SK-N-SH (cell line): Measurements from ENCODE around the gene RUNDC1. TPM values are rescaled to one million over a fixed set of nuclear protein-coding genes. Genes with fewer than 3 reads are reported as not detected.

Experiments
- CHD2 ChIP-seq: fragments of 150-350 bp; IDR thresholded peaks from 2 replicates; pipeline ENCODE4 v1.6.1; 2018; ENCODE audit warnings: low read length; ENCODE audit not compliant: partially characterized antibody
- ELF1 ChIP-seq: IDR thresholded peaks from 2 replicates; pipeline ENCODE4 v1.4.0; 2012
- EP300 ChIP-seq, 2 experiments: IDR thresholded peaks; 2 replicates each; pipeline versions ENCODE4 v1.4.0 to v1.6.1; 2012; ENCODE audit warnings: borderline replicate concordance in 1 of 2, low read depth in 1 of 2, low read length in 1 of 2
- EZH2phosphoT487 ChIP-seq: fragments of 200-600 bp; sonication (generic); IDR thresholded peaks from 2 replicates; pipeline ENCODE4 v1.6.1; 2017; ENCODE audit warnings: low read depth, mixed run types, mild to moderate bottlenecking, antibody characterized with exemption, moderate library complexity, borderline replicate concordance
- FOXJ3 ChIP-seq: sonication (generic); formaldehyde crosslinking; IDR thresholded peaks from 2 replicates; pipeline ENCODE4 v1.5.1; 2020; ENCODE audit warnings: mild to moderate bottlenecking, missing genetic modification reagents
- GABPA ChIP-seq: IDR thresholded peaks from 2 replicates; pipeline ENCODE4 v1.4.0; 2012; ENCODE audit warnings: low read depth, mild to moderate bottlenecking
- GATA2 ChIP-seq: sonication (generic); formaldehyde crosslinking; IDR thresholded peaks from 2 replicates; pipeline ENCODE4 v1.5.0; 2020; ENCODE audit warnings: mild to moderate bottlenecking, missing genetic modification reagents
- MEF2A ChIP-seq: IDR thresholded peaks from 2 replicates; pipeline ENCODE4 v1.4.0; 2012; ENCODE audit warnings: low read depth, borderline replicate concordance
- NFIC ChIP-seq: IDR thresholded peaks from 2 replicates; pipeline ENCODE4 v1.4.0; 2012; ENCODE audit warnings: borderline replicate concordance
- NRF1 ChIP-seq: IDR thresholded peaks from 2 replicates; pipeline ENCODE4 v1.6.1; 2012; ENCODE audit warnings: low read depth, mild to moderate bottlenecking, low read length
- POLR2AphosphoS5 ChIP-seq: IDR thresholded peaks from 2 replicates; pipeline ENCODE4 v1.6.1; 2012; ENCODE audit warnings: low read depth, low read length
- RFX5 ChIP-seq: IDR thresholded peaks from 2 replicates; pipeline ENCODE4 v1.6.1; 2012; ENCODE audit warnings: mild to moderate bottlenecking, improper control_type of control experiment, low read length
- TAF1 ChIP-seq: IDR thresholded peaks from 2 replicates; pipeline ENCODE4 v1.6.1; 2012; ENCODE audit warnings: low read depth, mild to moderate bottlenecking, low read length, moderate library complexity, borderline replicate concordance
- YY1 ChIP-seq: IDR thresholded peaks from 2 replicates; pipeline ENCODE4 v1.4.0; 2012; ENCODE audit warnings: low read depth, mild to moderate bottlenecking
- polyA plus RNA-seq, 3 experiments: library from polyadenylated mRNA; depleted of rRNA; stranded (reverse); fragments of >200 nt; gene quantifications; 2 replicates each; pipeline ENCODE4 v1.2.3, GENCODE V29; 2012
- TF ChIP-seq, protein P1 (sequence below): fragments of 200-600 bp; sonication (generic); IDR thresholded peaks from 2 replicates; pipeline ENCODE4 v1.6.1; 2017; ENCODE audit warnings: antibody characterized with exemption, mild to moderate bottlenecking, moderate library complexity
- TF ChIP-seq, protein P2 (sequence below): IDR thresholded peaks from 2 replicates; pipeline ENCODE4 v1.4.0; 2012; ENCODE audit warnings: low read depth, borderline replicate concordance
- TF ChIP-seq, protein P3 (sequence below): fragments of 150-350 bp; IDR thresholded peaks from 2 replicates; pipeline ENCODE4 v1.6.1; 2016; ENCODE audit warnings: mild to moderate bottlenecking, low read depth, low read length

RUNDC1 gene
- polyA plus RNA-seq, 1 of the 3 experiments (the other 2 are of a cell fraction) = 9.0 TPM

DNA sequence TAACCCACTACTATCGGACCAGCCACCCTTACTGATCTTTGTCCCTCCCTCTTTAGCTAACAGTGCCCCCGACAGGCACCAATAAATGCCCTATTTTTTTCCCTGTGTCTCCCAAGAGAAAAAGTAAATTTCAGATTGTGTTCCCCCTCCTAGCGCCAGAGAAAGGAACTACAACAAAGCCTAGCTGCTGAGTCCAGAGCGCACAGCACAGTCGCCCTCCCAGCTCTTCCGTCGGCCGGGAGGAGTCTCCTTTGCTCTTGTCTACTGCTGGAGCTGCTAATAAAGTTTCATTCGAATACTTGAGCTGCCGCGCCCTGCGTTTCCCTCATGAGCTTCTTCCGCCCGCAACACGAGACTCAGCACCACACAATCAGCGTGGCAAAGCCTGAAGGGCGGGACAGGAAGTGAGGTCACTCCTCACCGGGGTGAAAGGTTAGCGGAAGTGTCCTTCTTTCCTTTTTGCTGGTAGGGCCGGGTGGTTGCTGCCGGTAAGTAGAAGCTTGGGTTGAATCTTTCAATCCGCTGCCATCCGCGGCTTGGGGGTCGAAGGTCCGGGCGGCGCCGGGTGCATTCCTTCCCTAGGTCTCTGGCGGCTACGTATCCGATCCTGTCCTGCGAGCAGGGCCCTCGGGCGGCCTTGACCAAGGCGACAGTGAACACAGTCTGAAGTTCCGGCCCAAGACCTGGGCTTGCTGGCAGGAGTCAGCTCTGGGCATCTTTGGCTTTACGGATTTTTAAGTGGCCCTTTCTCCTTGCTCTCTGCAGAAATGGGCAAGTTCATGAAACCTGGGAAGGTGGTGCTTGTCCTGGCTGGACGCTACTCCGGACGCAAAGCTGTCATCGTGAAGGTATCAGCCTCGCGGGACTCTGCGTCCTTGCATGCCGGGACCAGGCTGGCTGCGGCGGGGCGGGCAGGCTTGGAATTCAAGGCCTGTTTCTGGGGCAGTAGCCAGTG is 17.9 kb downstream of the RUNDC1 start, which contains the start of gene RPL27 (continued):
- TF ChIP-seq, protein P1, sequence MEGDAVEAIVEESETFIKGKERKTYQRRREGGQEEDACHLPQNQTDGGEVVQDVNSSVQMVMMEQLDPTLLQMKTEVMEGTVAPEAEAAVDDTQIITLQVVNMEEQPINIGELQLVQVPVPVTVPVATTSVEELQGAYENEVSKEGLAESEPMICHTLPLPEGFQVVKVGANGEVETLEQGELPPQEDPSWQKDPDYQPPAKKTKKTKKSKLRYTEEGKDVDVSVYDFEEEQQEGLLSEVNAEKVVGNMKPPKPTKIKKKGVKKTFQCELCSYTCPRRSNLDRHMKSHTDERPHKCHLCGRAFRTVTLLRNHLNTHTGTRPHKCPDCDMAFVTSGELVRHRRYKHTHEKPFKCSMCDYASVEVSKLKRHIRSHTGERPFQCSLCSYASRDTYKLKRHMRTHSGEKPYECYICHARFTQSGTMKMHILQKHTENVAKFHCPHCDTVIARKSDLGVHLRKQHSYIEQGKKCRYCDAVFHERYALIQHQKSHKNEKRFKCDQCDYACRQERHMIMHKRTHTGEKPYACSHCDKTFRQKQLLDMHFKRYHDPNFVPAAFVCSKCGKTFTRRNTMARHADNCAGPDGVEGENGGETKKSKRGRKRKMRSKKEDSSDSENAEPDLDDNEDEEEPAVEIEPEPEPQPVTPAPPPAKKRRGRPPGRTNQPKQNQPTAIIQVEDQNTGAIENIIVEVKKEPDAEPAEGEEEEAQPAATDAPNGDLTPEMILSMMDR = peak; percentile 77
- TF ChIP-seq EP300 (IDR thresholded peaks at IDR 0.05; ENCODE audit: borderline replicate concordance in 1 of 2, low read depth in 1 of 2, low read length in 1 of 2) (peak; percentile 54 to 57; a peak in 2 of 4 replicates), TAF1 (peak; percentile 95), FOXJ3 (CRISPR knock-in tag) (peak; percentile 70; the same call in 1 of the 2 replicates), GATA2 (no peak), ELF1 (peak; percentile 99), EZH2phosphoT487 (no peak), YY1 (0 out of 2 replicates have a peak, but pooled peaks have one; percentile 50), RFX5 (no peak), MEF2A (no peak), POLR2AphosphoS5 (peak; percentile 97), CHD2 (peak; percentile 94), NFIC (peak; percentile 21; the same call in 1 of the 2 replicates), NRF1 (no peak), GABPA (peak; percentile 96)
- TF ChIP-seq, protein P2, sequence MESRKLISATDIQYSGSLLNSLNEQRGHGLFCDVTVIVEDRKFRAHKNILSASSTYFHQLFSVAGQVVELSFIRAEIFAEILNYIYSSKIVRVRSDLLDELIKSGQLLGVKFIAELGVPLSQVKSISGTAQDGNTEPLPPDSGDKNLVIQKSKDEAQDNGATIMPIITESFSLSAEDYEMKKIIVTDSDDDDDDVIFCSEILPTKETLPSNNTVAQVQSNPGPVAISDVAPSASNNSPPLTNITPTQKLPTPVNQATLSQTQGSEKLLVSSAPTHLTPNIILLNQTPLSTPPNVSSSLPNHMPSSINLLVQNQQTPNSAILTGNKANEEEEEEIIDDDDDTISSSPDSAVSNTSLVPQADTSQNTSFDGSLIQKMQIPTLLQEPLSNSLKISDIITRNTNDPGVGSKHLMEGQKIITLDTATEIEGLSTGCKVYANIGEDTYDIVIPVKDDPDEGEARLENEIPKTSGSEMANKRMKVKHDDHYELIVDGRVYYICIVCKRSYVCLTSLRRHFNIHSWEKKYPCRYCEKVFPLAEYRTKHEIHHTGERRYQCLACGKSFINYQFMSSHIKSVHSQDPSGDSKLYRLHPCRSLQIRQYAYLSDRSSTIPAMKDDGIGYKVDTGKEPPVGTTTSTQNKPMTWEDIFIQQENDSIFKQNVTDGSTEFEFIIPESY = peak; percentile 49; the same call in 1 of the 2 replicates
- TF ChIP-seq, protein P3, sequence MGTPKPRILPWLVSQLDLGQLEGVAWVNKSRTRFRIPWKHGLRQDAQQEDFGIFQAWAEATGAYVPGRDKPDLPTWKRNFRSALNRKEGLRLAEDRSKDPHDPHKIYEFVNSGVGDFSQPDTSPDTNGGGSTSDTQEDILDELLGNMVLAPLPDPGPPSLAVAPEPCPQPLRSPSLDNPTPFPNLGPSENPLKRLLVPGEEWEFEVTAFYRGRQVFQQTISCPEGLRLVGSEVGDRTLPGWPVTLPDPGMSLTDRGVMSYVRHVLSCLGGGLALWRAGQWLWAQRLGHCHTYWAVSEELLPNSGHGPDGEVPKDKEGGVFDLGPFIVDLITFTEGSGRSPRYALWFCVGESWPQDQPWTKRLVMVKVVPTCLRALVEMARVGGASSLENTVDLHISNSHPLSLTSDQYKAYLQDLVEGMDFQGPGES = peak; percentile 22; the same call in 1 of the 2 replicates
- TF ChIP-seq, all 33 proteins: peak for 23
